SU-DHL-6 (cell line): ENCODE data around the gene RBMS3.

Source experiments
- EZH2phosphoT487 ChIP-seq: fragments of 200-600 bp; sonication (generic), shearing (Covaris generic); conservative IDR thresholded peaks from 2 replicates; pipeline ENCODE4 v1.6.1; 2018; ENCODE audit warnings: mild to moderate bottlenecking, antibody characterized with exemption, low read length, moderate library complexity, mixed read lengths
- TF ChIP-seq, protein P1 (sequence below): fragments of 200-600 bp; sonication (generic); IDR thresholded peaks from one replicate; pipeline ENCODE4 v1.5.1; 2017; ENCODE audit warnings: antibody characterized with exemption, mild to moderate bottlenecking, low read length, moderate library complexity; ENCODE audit not compliant: insufficient read depth, poor library complexity, severe bottlenecking

DNA sequence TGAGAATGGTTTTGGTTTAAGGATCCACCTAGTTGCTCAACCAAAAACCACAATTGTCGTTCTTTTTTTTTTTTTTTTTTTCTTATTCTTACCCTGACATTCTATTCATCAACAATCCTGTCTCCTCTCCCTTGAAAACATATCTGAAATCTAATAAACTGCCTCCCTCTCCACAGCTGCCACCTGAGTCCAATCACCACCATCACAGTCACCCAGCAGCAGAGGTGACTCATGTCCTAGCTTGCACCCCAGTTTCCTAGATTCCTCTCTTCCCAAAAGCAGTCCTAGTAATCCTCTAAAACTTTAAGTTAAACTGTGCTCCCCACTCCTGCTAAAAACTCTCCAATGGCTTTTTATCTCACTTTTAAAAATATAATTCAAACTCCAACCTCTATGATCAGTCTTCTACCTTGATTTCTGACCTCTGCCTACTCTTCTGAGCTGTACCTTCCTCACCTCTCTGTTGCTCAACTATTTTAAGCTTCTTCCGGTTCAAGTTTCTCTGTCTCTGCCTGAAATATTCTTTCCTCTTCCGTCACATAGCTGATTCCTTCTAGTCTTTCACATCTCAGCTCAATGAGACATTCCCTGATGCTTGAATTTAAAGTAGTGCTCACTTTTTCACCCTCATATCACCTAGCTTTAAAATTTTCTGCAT is 33.7 kb upstream of the RBMS3 start:
- TF ChIP-seq, protein P1, sequence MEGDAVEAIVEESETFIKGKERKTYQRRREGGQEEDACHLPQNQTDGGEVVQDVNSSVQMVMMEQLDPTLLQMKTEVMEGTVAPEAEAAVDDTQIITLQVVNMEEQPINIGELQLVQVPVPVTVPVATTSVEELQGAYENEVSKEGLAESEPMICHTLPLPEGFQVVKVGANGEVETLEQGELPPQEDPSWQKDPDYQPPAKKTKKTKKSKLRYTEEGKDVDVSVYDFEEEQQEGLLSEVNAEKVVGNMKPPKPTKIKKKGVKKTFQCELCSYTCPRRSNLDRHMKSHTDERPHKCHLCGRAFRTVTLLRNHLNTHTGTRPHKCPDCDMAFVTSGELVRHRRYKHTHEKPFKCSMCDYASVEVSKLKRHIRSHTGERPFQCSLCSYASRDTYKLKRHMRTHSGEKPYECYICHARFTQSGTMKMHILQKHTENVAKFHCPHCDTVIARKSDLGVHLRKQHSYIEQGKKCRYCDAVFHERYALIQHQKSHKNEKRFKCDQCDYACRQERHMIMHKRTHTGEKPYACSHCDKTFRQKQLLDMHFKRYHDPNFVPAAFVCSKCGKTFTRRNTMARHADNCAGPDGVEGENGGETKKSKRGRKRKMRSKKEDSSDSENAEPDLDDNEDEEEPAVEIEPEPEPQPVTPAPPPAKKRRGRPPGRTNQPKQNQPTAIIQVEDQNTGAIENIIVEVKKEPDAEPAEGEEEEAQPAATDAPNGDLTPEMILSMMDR = no peak
- no peak for TF ChIP-seq EZH2phosphoT487
